GM12878 (cell line): ENCODE measurements around the gene RNF11. TPM values are rescaled to one million over a fixed set of nuclear protein-coding genes. Genes with fewer than 3 reads are reported as not detected.

Experiments
- ATAC-seq: fragments of 200-7000 bp; cut with Tn5 transposase; 3 replicates; pipeline ENCODE4 v1.9.1; 2020; ENCODE audit warnings: mild to moderate bottlenecking, moderate library complexity
- BruUV-seq: library from RNA; stranded (reverse); fragments of 400-500 nt; replicated peaks from 2 replicates; lab custom pipeline; 2021; lab: Mats Ljungman, UMichigan
- CTCF ChIA-PET: fragments of 300-600 bp; sonication (Branson Sonifier 250); formaldehyde crosslinking; extraction: SDS; loops from one replicate; lab custom pipeline; 2021; ENCODE audit warnings: inconsistent platforms; lab: Yijun Ruan, JAX
- POLR2A ChIA-PET: fragments of 350-600 bp; formaldehyde crosslinking; extraction: SDS; loops from one replicate; lab custom pipeline; 2021; ENCODE audit warnings: inconsistent platforms; lab: Charles Lee
- RAD21 ChIA-PET: fragments of 300-600 bp; sonication (Branson Sonifier 250); formaldehyde crosslinking; loops from one replicate; lab custom pipeline; 2023; ENCODE audit warnings: antibody characterized with exemption; ENCODE audit not compliant: unreplicated experiment; lab: Charles Lee
- SMC1A ChIA-PET: fragments of 300-600 bp; sonication (Branson Sonifier 250); formaldehyde crosslinking; loops from one replicate; lab custom pipeline; 2023; ENCODE audit not compliant: unreplicated experiment, uncharacterized antibody; lab: Charles Lee
- DNase-seq: peaks from one replicate; pipeline ENCODE4 v3.0.0-alpha.2; 2011; ENCODE audit warnings: low read depth, low spot score
- FAIRE-seq: peaks from 3 replicates; lab custom pipeline; 2011; peaks lifted over from hg19 to GRCh38; lab: Jason Lieb, UNC
- H2AFZ ChIP-seq: 2 replicates; pipeline ENCODE4 v1.6.0; 2011; ENCODE audit warnings: low read depth, low read length, control low read depth; ENCODE audit not compliant: control insufficient read depth
- H3K27ac ChIP-seq: 2 replicates; pipeline ENCODE4 v1.5.1; 2011; ENCODE audit warnings: control low read depth; ENCODE audit not compliant: control insufficient read depth, insufficient read depth
- H3K27me3 ChIP-seq, 2 experiments: replicated peaks in 1 of 2; 2 replicates each; pipeline versions ENCODE4 v1.6.0 to v1.6.1; 2011; ENCODE audit warnings: low read length in 1 of 2; ENCODE audit not compliant: control insufficient read depth in 2 of 2, insufficient read depth in 2 of 2
- H3K36me3 ChIP-seq, 2 experiments: 2 replicates each; pipeline ENCODE4 v1.5.1; 2011; ENCODE audit warnings: low read length in 1 of 2; ENCODE audit not compliant: control insufficient read depth in 2 of 2, insufficient read depth in 2 of 2
- H3K4me1 ChIP-seq: 2 replicates; pipeline ENCODE4 v1.6.1; 2011; ENCODE audit warnings: mild to moderate bottlenecking, low read length, moderate library complexity, mixed read lengths; ENCODE audit not compliant: control insufficient read depth, insufficient read depth
- H3K4me2 ChIP-seq: 2 replicates; pipeline ENCODE4 v1.6.0; 2011; ENCODE audit warnings: control low read depth; ENCODE audit not compliant: control insufficient read depth, insufficient read depth
- H3K4me3 ChIP-seq: fragments of 200-600 bp; sonication (generic); 2 replicates; pipeline ENCODE4 v1.5.1; 2016
- H3K79me2 ChIP-seq: 2 replicates; pipeline ENCODE4 v1.6.0; 2011; ENCODE audit warnings: low read length; ENCODE audit not compliant: control insufficient read depth, insufficient read depth
- H3K9ac ChIP-seq: 2 replicates; pipeline ENCODE4 v1.8.0; 2011; ENCODE audit warnings: low read length, control low read depth, mixed read lengths; ENCODE audit not compliant: control insufficient read depth, insufficient read depth
- H3K9me3 ChIP-seq: replicated peaks from 3 replicates; pipeline ENCODE4 v1.5.1; 2011; ENCODE audit warnings: mild to moderate bottlenecking, low read length; ENCODE audit not compliant: control insufficient read depth, insufficient read depth
- H4K20me1 ChIP-seq: 2 replicates; pipeline ENCODE4 v1.6.0; 2011; ENCODE audit not compliant: control insufficient read depth, insufficient read depth
- CBFB ChIP-seq: IDR thresholded peaks from 2 replicates; pipeline ENCODE4 v1.6.1; 2016; ENCODE audit warnings: antibody characterized with exemption, low read depth
- DPF2 ChIP-seq: fragments of 450-650 bp; IDR thresholded peaks from 2 replicates; pipeline ENCODE4 v1.6.1; 2017; ENCODE audit warnings: mild to moderate bottlenecking
- HDGF ChIP-seq: fragments of 450-650 bp; IDR thresholded peaks from 2 replicates; pipeline ENCODE4 v1.6.1; 2016; ENCODE audit warnings: antibody characterized with exemption
- PAX8 ChIP-seq: fragments of 450-650 bp; IDR thresholded peaks from 2 replicates; pipeline ENCODE4 v1.6.1; 2017; ENCODE audit warnings: mild to moderate bottlenecking, moderate library complexity
- RCOR1 ChIP-seq: conservative IDR thresholded peaks from 2 replicates; pipeline ENCODE4 v1.6.1; 2012; ENCODE audit warnings: low read depth, low read length, improper control_type of control experiment
- RELA ChIP-seq: fragments of 450-650 bp; IDR thresholded peaks from 2 replicates; pipeline ENCODE4 v1.8.0; 2014; ENCODE audit warnings: borderline replicate concordance; ENCODE audit not compliant: partially characterized antibody
- RUNX3 ChIP-seq: IDR thresholded peaks from 2 replicates; pipeline ENCODE4 v1.6.1; 2012; ENCODE audit warnings: low read length, inconsistent platforms
- SPI1 ChIP-seq: IDR thresholded peaks from 2 replicates; pipeline ENCODE4 v1.6.1; 2011; ENCODE audit warnings: low read depth, mild to moderate bottlenecking, low read length, moderate library complexity, borderline replicate concordance; ENCODE audit not compliant: insufficient read depth
- WGBS: methylation state at CpG from one replicate; pipeline ENCODE4 v1.1.6; 2016; ENCODE audit warnings: low lambda C conversion rate; ENCODE audit not compliant: insufficient replicate concordance, insufficient coverage; ENCODE audit errors: missing lambda C conversion rate; 5-methylcytosine and 5-hydroxymethylcytosine counted together
- in situ Hi-C: fragments of 300-500 bp; cut with MboI; formaldehyde crosslinking; loops from 9 replicates; pipeline ENCODE4 v1.14.3; 2018; ENCODE audit warnings: mixed read lengths
- intact Hi-C: fragments of 100-400 bp; cut with micrococcal nuclease; formaldehyde crosslinking; loops from one replicate; pipeline ENCODE4 v1.14.2; 2022; ENCODE audit not compliant: unreplicated experiment
- polyA plus RNA-seq, 11 experiments: library from polyadenylated mRNA; depleted of rRNA in 4 of 11; unstranded in 6 of 11; stranded (reverse) in 5 of 11; fragments of >200 nt; fragmentation: Nextera tagmentation in 4 of 11; fragmentation: Illumina TruSeq in 1 of 11; extraction: Ambion mirVana in 4 of 11; extraction: Trizol in 1 of 11; gene quantifications; 1 replicate in 1 of 11; 2 replicates in 10 of 11; pipeline versions ENCODE4 v1.2.1 to v1.2.3, GENCODE V29; 2011 to 2016; ENCODE audit warnings: inconsistent platforms in 2 of 11, missing spikeins in 2 of 11, low read depth in 1 of 11
- total RNA-seq, 4 experiments: library from RNA; depleted of rRNA in 3 of 4; stranded (reverse); fragments of >200 nt in 3 of 4; fragmentation: Illumina TruSeq in 1 of 4; extraction: Trizol in 1 of 4; gene quantifications; 2 replicates each; pipeline versions ENCODE4 v1.2.1 to v1.2.3, GENCODE V29; 2013 to 2021
- TF ChIP-seq, protein P1 (sequence below), 3 experiments: IDR thresholded peaks in 2 of 3; conservative IDR thresholded peaks in 1 of 3; 2 replicates each; pipeline ENCODE4 v1.5.1; 2011; ENCODE audit warnings: low read depth in 3 of 3, low read length in 3 of 3, mild to moderate bottlenecking in 3 of 3, control low read depth in 2 of 3, moderate library complexity in 2 of 3, inconsistent platforms in 1 of 3, mixed read lengths in 1 of 3; ENCODE audit not compliant: control insufficient read depth in 2 of 3, insufficient read depth in 1 of 3; ENCODE audit errors: extremely low read depth in 1 of 3
- TF ChIP-seq, protein P2 (sequence below): fragments of 450-650 bp; formaldehyde crosslinking; IDR thresholded peaks from 2 replicates; pipeline ENCODE4 v1.4.0; 2022; ENCODE audit warnings: mild to moderate bottlenecking, moderate library complexity

RNF11 gene
- total and polyA plus RNA-seq, 10 of the 15 experiments (the other 5 are each of a cell fraction or from before 2014, with no cell fraction given), result 9.5 to 43.6 (median 32.3) TPM

DNA sequence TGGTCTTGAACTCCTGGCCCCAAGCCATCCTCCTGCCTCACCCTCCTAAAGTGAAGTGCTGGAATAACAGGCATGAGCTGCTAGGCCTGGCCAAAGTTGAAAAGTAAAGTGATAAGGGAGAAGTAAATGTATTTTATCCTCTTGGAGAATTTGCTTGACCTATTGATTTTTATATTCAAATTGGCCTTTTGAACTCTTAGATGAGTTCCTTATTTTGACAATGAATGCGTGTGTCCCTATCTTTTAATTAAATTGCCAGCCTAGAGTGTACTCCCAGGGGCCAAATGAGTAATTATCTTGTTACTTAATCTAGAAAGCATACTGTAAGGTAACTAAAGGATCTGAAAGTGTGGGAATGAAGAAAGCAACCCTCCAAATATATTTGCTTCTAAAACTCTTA lies 11.4 kb downstream of the RNF11 start:
- ChIA-PET CTCF (interaction anchor here (1.3 to 1.7 kb wide), 2 partner anchors 12 to 30 kb away, joined by 3 to 8 read pairs; partner anchors contain the start of gene RNF11), RAD21 (interaction anchor here (0.6 to 1.8 kb wide), 8 partner anchors 9 to 49 kb away, joined by 3 to 11 read pairs (median 4); partner anchors contain the start of gene RNF11), SMC1A (interaction anchor here (0.6 to 2.3 kb wide), 12 partner anchors 10 to 882 kb away, joined by 3 to 13 read pairs (median 6); partner anchors contain the start of gene RNF11), POLR2A (interaction anchor here (0.6 to 1.8 kb wide), 9 partner anchors 9 to 577 kb away, joined by 3 to 7 read pairs (median 4); no protein-coding TSS in a partner anchor)
- in situ Hi-C loops, result no loop called here
- no TSS peak for BruUV-seq
- H3K9me3 ChIP-seq, result no peaks in the 10 kb centered on the region; the same call in 2 of the 3 replicates
- peaks cover 33% of the 10 kb centered on the region for H3K79me2 ChIP-seq
- H3K4me3 ChIP-seq, result no peak overlapping the region
- H3K4me2 ChIP-seq, result peak overlapping the region; percentile 2; the same call in 1 of the 2 replicates
- no peak for TF ChIP-seq RELA
- no peak for TF ChIP-seq CBFB
- TF ChIP-seq, protein P1, sequence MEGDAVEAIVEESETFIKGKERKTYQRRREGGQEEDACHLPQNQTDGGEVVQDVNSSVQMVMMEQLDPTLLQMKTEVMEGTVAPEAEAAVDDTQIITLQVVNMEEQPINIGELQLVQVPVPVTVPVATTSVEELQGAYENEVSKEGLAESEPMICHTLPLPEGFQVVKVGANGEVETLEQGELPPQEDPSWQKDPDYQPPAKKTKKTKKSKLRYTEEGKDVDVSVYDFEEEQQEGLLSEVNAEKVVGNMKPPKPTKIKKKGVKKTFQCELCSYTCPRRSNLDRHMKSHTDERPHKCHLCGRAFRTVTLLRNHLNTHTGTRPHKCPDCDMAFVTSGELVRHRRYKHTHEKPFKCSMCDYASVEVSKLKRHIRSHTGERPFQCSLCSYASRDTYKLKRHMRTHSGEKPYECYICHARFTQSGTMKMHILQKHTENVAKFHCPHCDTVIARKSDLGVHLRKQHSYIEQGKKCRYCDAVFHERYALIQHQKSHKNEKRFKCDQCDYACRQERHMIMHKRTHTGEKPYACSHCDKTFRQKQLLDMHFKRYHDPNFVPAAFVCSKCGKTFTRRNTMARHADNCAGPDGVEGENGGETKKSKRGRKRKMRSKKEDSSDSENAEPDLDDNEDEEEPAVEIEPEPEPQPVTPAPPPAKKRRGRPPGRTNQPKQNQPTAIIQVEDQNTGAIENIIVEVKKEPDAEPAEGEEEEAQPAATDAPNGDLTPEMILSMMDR (IDR thresholded peaks at IDR 0.05 in 2 of 3, conservative IDR thresholded peaks at IDR 0.05 in 1 of 3; ENCODE audit: control insufficient read depth in 2 of 3, extremely low read depth in 1 of 3, insufficient read depth in 1 of 3, low read depth in 3 of 3, low read length in 3 of 3), result no peak
- no peak for TF ChIP-seq PAX8
- no peak for TF ChIP-seq HDGF
- TF ChIP-seq RCOR1, result no peak
- no peak for TF ChIP-seq DPF2
- no peak for TF ChIP-seq RUNX3
- TF ChIP-seq, protein P2, sequence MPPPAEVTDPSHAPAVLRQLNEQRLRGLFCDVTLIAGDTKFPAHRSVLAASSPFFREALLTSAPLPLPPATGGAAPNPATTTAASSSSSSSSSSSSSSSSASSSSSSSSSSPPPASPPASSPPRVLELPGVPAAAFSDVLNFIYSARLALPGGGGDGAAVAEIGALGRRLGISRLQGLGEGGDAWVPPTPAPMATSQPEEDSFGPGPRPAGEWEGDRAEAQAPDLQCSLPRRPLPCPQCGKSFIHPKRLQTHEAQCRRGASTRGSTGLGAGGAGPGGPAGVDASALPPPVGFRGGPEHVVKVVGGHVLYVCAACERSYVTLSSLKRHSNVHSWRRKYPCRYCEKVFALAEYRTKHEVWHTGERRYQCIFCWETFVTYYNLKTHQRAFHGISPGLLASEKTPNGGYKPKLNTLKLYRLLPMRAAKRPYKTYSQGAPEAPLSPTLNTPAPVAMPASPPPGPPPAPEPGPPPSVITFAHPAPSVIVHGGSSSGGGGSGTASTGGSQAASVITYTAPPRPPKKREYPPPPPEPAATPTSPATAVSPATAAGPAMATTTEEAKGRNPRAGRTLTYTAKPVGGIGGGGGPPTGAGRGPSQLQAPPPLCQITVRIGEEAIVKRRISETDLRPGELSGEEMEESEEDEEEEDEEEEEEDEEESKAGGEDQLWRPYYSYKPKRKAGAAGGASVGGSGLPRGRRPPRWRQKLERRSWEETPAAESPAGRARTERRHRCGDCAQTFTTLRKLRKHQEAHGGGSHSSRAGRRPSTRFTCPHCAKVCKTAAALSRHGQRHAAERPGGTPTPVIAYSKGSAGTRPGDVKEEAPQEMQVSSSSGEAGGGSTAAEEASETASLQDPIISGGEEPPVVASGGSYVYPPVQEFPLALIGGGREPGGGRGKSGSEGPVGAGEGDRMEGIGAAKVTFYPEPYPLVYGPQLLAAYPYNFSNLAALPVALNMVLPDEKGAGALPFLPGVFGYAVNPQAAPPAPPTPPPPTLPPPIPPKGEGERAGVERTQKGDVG, result no peak
- TF ChIP-seq SPI1, result no peak
- no peak for ATAC-seq
- no peaks in the 10 kb centered on the region for H4K20me1 ChIP-seq
- FAIRE-seq, result no peak
- DNase-seq, result no peak
- intact Hi-C loops, result no loop called here
- H3K9ac ChIP-seq, result no peak overlapping the region
- H3K4me1 ChIP-seq, result peaks cover 23% of the 10 kb centered on the region
- peak overlapping the region; percentile 37 for H3K27ac ChIP-seq
- H3K36me3 ChIP-seq, result no peaks in the 10 kb centered on the region; a peak in 1 of 4 replicates
- no peaks in the 10 kb centered on the region for H3K27me3 ChIP-seq
- 100% methylated on average over 1 of the region's 1 CpG for WGBS
- H2AFZ ChIP-seq, result no peak overlapping the region
